ENCODE results near the gene TMEM235. TPM values are rescaled to one million over a fixed set of nuclear protein-coding genes. Genes with fewer than 3 reads are reported as not detected.

Gene TMEM235
- total and polyA plus RNA-seq, 9 of the 15 experiments (the other 6 are each of a cell fraction or from before 2014, with no cell fraction given): not detected

GRCh38 chr17:78241277-78242023 lies 10.0 kb downstream of the TMEM235 start (continued):
- peak in 2 of 3 experiments; percentile 17 to 57; a peak in 1 of 6 replicates for TF ChIP-seq ZBTB11 (CRISPR knock-in tag; IDR thresholded peaks at IDR 0.05)
- TF ChIP-seq, protein P1, sequence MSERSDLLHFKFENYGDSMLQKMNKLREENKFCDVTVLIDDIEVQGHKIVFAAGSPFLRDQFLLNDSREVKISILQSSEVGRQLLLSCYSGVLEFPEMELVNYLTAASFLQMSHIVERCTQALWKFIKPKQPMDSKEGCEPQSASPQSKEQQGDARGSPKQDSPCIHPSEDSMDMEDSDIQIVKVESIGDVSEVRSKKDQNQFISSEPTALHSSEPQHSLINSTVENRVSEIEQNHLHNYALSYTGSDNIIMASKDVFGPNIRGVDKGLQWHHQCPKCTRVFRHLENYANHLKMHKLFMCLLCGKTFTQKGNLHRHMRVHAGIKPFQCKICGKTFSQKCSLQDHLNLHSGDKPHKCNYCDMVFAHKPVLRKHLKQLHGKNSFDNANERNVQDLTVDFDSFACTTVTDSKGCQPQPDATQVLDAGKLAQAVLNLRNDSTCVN (CRISPR knock-in tag; IDR thresholded peaks at IDR 0.05): no peak
- no peak for TF ChIP-seq FIP1L1 (IDR thresholded peaks at IDR 0.05; ENCODE audit: low read depth, low read length, poor library complexity, severe bottlenecking)
- no peak for TF ChIP-seq TSC22D4 (tag; IDR thresholded peaks at IDR 0.05)
- TF ChIP-seq, protein P2, sequence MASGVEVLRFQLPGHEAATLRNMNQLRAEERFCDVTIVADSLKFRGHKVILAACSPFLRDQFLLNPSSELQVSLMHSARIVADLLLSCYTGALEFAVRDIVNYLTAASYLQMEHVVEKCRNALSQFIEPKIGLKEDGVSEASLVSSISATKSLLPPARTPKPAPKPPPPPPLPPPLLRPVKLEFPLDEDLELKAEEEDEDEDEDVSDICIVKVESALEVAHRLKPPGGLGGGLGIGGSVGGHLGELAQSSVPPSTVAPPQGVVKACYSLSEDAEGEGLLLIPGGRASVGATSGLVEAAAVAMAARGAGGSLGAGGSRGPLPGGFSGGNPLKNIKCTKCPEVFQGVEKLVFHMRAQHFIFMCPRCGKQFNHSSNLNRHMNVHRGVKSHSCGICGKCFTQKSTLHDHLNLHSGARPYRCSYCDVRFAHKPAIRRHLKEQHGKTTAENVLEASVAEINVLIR (CRISPR knock-in tag; IDR thresholded peaks at IDR 0.05): 0 out of 2 replicates have a peak, but pooled peaks have one; percentile 41
- TF ChIP-seq RCOR1 (IDR thresholded peaks at IDR 0.05; ENCODE audit: borderline replicate concordance in 1 of 2, low read depth in 2 of 2, low read length in 2 of 2): peak in 1 of 2 experiments; percentile 40; a peak in 1 of 4 replicates
- TF ChIP-seq ZKSCAN3 (CRISPR knock-in tag; IDR thresholded peaks at IDR 0.05): no peak
